ENCODE results near the gene DNAJB2. TPM values are rescaled to one million over a fixed set of nuclear protein-coding genes. Genes with fewer than 3 reads are reported as not detected.

The DNAJB2 gene
- total and polyA plus RNA-seq, 2 of the 8 experiments (the other 6 are each of a cell fraction or from before 2014, with no cell fraction given): 21.0 to 26.3 TPM

- TF ChIP-seq PHF8 (conservative IDR thresholded peaks at IDR 0.05; ENCODE audit: low read depth, low read length): no peak
- no peak for TF ChIP-seq SP1 (IDR thresholded peaks at IDR 0.05; ENCODE audit: low read depth, low read length)
- TF ChIP-seq SUZ12 (IDR thresholded peaks at IDR 0.05; ENCODE audit: low read length): no peak
Observed at GRCh38 chr2:219279916-219280516, 850 bp downstream of the DNAJB2 start (continued).

Measured in H1 (cell line).